Measurements from ENCODE around the gene URAD. TPM values are rescaled to one million over a fixed set of nuclear protein-coding genes. Genes with fewer than 3 reads are reported as not detected.

The URAD gene
- total and polyA plus RNA-seq, 8 donors: not detected

GRCh38 chr13:27978301-27978968 lies 10.1 kb downstream of the URAD start:
- intact Hi-C loops (cut with DNase I): no loop called here
- H3K27ac ChIP-seq: no peak overlapping the region
- H3K4me1 ChIP-seq: peaks cover 4 to 24% of the 10 kb centered on the region in 2 donors
- ATAC-seq (no peak), DNase-seq (no peak)
- H3K9me3 ChIP-seq: no peaks in the 10 kb centered on the region
- no peaks in the 10 kb centered on the region for H3K36me3 ChIP-seq
- no peak for TF ChIP-seq CTCF (IDR thresholded peaks at IDR 0.05)
- peaks cover 98 to 100% of the 10 kb centered on the region in 2 donors for H3K27me3 ChIP-seq
- no peak overlapping the region for H3K4me3 ChIP-seq

- intact Hi-C loops (cut with DNase I): no loop called here
- no peak for TF ChIP-seq CTCF (IDR thresholded peaks at IDR 0.05)
- H3K27me3 ChIP-seq: peaks cover 97 to 100% of the 10 kb centered on the region in 2 donors
- H3K36me3 ChIP-seq: no peaks in the 10 kb centered on the region
- no peak overlapping the region for H3K4me3 ChIP-seq
- DNase-seq: no peak
- no peaks in the 10 kb centered on the region for H3K9me3 ChIP-seq
- ATAC-seq: no peak
- peaks cover 4 to 24% of the 10 kb centered on the region in 2 donors for H3K4me1 ChIP-seq
- no peak overlapping the region for H3K27ac ChIP-seq
These were observed 10.8 kb downstream of the URAD start for GRCh38 chr13:27977476-27978300.

- H3K27me3 ChIP-seq: peaks cover 95 to 100% of the 10 kb centered on the region in 2 donors
These were observed 12.0 kb downstream of the URAD start for GRCh38 chr13:27976362-27977091.

GRCh38 chr13:27975564-27976361 lies 12.7 kb downstream of the URAD start:
- Histone ChIP-seq H3K4me3 (no peak overlapping the region), H3K27ac (no peak overlapping the region), H3K36me3 (no peaks in the 10 kb centered on the region), H3K9me3 (no peaks in the 10 kb centered on the region), H3K27me3 (peaks cover 96 to 100% of the 10 kb centered on the region in 2 donors), H3K4me1 (peaks cover 4 to 24% of the 10 kb centered on the region in 2 donors)
- intact Hi-C loops (cut with DNase I): no loop called here
- DNase-seq (no peak), ATAC-seq (no peak)
- no peak for TF ChIP-seq CTCF (IDR thresholded peaks at IDR 0.05)

More at GRCh38 chr13:27976362-27977091, 12.0 kb downstream of the URAD start:
- DNase-seq (no peak), ATAC-seq (no peak)
- Histone ChIP-seq H3K4me1 (peaks cover 4 to 24% of the 10 kb centered on the region in 2 donors), H3K36me3 (no peaks in the 10 kb centered on the region), H3K9me3 (no peaks in the 10 kb centered on the region), H3K4me3 (no peak overlapping the region), H3K27ac (no peak overlapping the region)
- intact Hi-C loops (cut with DNase I): no loop called here
- no peak for TF ChIP-seq CTCF (IDR thresholded peaks at IDR 0.05)

Measured in left lung (tissue), 10 donors.